GM18526 (cell line): ENCODE measurements around the gene CLEC6A.

Experiments used
- POLR2A ChIP-seq: IDR thresholded peaks from 3 replicates; pipeline ENCODE4 v1.6.1; 2011; ENCODE audit not compliant: insufficient read length; ENCODE audit errors: extremely low read depth

Gene CLEC6A

GRCh38 chr12:8491646-8492530 is 36.1 kb downstream of the CLEC6A start:
- TF ChIP-seq POLR2A, result no peak

GRCh38 chr12:8493084-8493483 is 37.3 kb downstream of the CLEC6A start:
- TF ChIP-seq POLR2A, result no peak

- TF ChIP-seq POLR2A, result no peak
These were observed 43.9 kb downstream of the CLEC6A start for GRCh38 chr12:8499616-8500015.

GRCh38 chr12:8501720-8502119 is 46.0 kb downstream of the CLEC6A start:
- no peak for TF ChIP-seq POLR2A

- no peak for TF ChIP-seq POLR2A
These were observed 48.6 kb downstream of the CLEC6A start for GRCh38 chr12:8504351-8504750.

- TF ChIP-seq POLR2A, result no peak
These were observed 51.8 kb downstream of the CLEC6A start for GRCh38 chr12:8507596-8507995.

GRCh38 chr12:8508223-8508622 is 52.5 kb downstream of the CLEC6A start:
- no peak for TF ChIP-seq POLR2A

- TF ChIP-seq POLR2A, result no peak
These were observed 53.4 kb downstream of the CLEC6A start for GRCh38 chr12:8508910-8509841.

- TF ChIP-seq POLR2A, result no peak
These were observed 57.5 kb downstream of the CLEC6A start, which contains the start of gene CLEC4D for GRCh38 chr12:8513256-8513655. Gene CLEC4D (plus strand): TSS chr12:8513503. CDS start chr12:8513733, 230 bp downstream.

- TF ChIP-seq POLR2A, result no peak
These were observed 62.2 kb downstream of the CLEC6A start for GRCh38 chr12:8517971-8518370.

GRCh38 chr12:8519171-8519570 is 63.4 kb downstream of the CLEC6A start:
- no peak for TF ChIP-seq POLR2A

- TF ChIP-seq POLR2A, result no peak
These were observed 71.7 kb downstream of the CLEC6A start for GRCh38 chr12:8527250-8528130.
